ENCODE measurements around the gene HDAC1. TPM values are rescaled to one million over a fixed set of nuclear protein-coding genes. Genes with fewer than 3 reads are reported as not detected.
A peak's percentile ranks its signal among the peaks of the same experiment; 100 is the strongest.

The HDAC1 gene
- total and polyA plus RNA-seq, 2 of the 13 experiments (the other 11 are each of a cell fraction or from before 2014, with no cell fraction given) = 93.5 to 189 TPM

DNA sequence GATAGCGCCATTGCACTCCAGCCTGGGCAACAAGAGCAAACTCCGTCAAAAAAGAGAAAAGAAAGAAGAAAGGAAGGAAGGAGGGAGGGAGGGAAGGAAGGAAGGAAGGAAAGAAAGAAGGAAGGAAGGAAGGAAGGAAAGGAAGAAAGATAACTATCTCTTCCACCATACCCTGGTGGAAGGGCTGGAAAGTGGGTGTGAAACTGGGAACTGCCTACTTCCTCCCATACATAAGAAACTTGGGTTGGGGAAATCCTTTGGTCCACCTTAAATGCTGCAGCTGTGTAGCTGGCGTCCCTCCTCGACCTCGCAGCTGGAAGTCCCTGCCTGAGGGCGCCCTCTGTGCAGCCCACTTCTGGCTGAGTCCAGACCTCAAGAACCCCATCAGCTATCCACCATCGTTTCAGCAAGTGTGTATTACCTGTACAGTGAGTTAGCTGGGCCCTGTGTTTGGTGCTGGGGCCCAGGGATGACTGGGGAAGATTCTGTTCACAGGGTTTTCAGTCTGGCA is 49.5 kb upstream of the HDAC1 start (continued):
- no peak for TF ChIP-seq HIVEP1 (CRISPR knock-in tag; IDR thresholded peaks at IDR 0.05)
- no peak for TF ChIP-seq ZNF883 (CRISPR knock-in tag; IDR thresholded peaks at IDR 0.05; ENCODE audit: not compliant biosample characterization)

DNA sequence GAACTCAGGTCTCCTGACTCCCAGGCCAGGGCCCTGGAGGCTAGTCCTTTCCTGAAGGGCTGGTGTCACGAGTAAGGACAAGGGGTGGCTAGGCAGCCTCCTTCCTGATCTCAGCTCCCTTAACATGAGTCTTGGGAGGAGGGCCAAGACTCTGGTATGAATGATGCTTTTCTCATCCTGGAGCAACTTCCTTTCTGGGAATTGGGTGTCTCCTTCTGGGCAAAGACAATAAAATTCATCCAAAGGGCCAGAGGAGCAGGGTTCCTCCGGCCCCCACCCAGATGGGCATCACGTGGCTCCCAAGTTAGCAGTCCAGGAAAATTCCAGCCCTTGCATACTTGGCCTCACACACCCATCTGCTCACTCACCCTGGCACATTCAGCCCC is 45.0 kb upstream of the HDAC1 start, which contains the start of gene FAM167B:
Gene FAM167B (plus strand): TSS at position 335 of the 386 bp plus-strand sequence. CDS start 200 bp downstream, outside the sequence.
- POLR2A ChIA-PET = interaction anchor here (1.4 to 7.1 kb wide), 4 partner anchors 11 to 90 kb away, joined by 4 to 48 read pairs (median 13); partner anchors contain the start of genes HDAC1 and MARCKSL1
- Histone ChIP-seq H3K9ac (ENCODE audit: insufficient read depth, low read depth, low read length) (peak within 1 kb of the TSS; percentile 30; the same call in 1 of the 2 replicates), H3K4me3 (replicated peaks in 1 of 3; ENCODE audit: insufficient read depth in 1 of 3, low read depth in 2 of 3, low read length in 3 of 3) (peak within 1 kb of the TSS in 2 of 3 experiments; percentile 22 to 58; a peak in 3 of 6 replicates), H4K20me1 (ENCODE audit: insufficient read depth, low read length) (no peaks in the 10 kb centered on the region), H3K79me2 (ENCODE audit: insufficient read depth, low read length) (no peaks in the 10 kb centered on the region), H3K9me3 (ENCODE audit: low read length) (no peaks in the 10 kb centered on the region), H3K27me3 (ENCODE audit: control insufficient read depth in 1 of 2, insufficient read depth in 2 of 2, low read length in 2 of 2) (no peaks in the 10 kb centered on the region), H2AFZ (ENCODE audit: low read length) (peak within 1 kb of the TSS; percentile 30), H3K4me2 (ENCODE audit: low read depth, low read length) (peak within 1 kb of the TSS; percentile 72), H3K27ac (ENCODE audit: extremely low read length, insufficient read depth, low read length) (no peak within 1 kb of the TSS), H3K4me1 (ENCODE audit: insufficient read depth, low read length) (peaks cover 83% of the 10 kb centered on the region), H3K36me3 (replicated peaks in 1 of 2; ENCODE audit: control insufficient read depth in 1 of 2, insufficient read depth in 2 of 2, low read length in 2 of 2) (no peaks in the 10 kb centered on the region)
- no peak for FAIRE-seq
- no peak for ATAC-seq
- in situ Hi-C loops (cut with HindIII; ENCODE audit: extremely low pct_ligation_motif_present, low pct_unique_long_range_greater_than_20kb) = no loop called here
- no peak for DNase-seq (ENCODE audit: low spot score)
- no TSS peak for BruUV-seq (replicated peaks)
- WGBS (ENCODE audit: low lambda C conversion rate) = 10% methylated on average over 3 of the region's 3 CpGs
- CTCF ChIA-PET (ENCODE audit: low intra/inter-chr PET ratio, low total read pairs) = no interaction called here
- intact Hi-C loops (cut with micrococcal nuclease; ENCODE audit: unreplicated experiment) = no loop called here
- TF ChIP-seq ARID2 (CRISPR knock-in tag; IDR thresholded peaks at IDR 0.05; ENCODE audit: borderline replicate concordance) (no peak), ZSCAN30 (CRISPR knock-in tag; IDR thresholded peaks at IDR 0.05) (no peak), IRX3 (CRISPR knock-in tag; IDR thresholded peaks at IDR 0.05; ENCODE audit: borderline replicate concordance, low read depth) (no peak), ZNF207 (IDR thresholded peaks at IDR 0.05; ENCODE audit: borderline replicate concordance) (no peak), ZFP36L1 (CRISPR knock-in tag; IDR thresholded peaks at IDR 0.05) (no peak), ZNF460 (CRISPR knock-in tag; IDR thresholded peaks at IDR 0.05; ENCODE audit: borderline replicate concordance) (no peak)

Measured in HepG2 (cell line).